ENCODE results near the gene TGM4.

The TGM4 gene

GRCh38 chr3:44958386-44958785 is 84.0 kb downstream of the TGM4 start:
- DNase-seq: no peak

GRCh38 chr3:44960387-44961026 is 86.1 kb downstream of the TGM4 start:
- no peak for DNase-seq

DNA sequence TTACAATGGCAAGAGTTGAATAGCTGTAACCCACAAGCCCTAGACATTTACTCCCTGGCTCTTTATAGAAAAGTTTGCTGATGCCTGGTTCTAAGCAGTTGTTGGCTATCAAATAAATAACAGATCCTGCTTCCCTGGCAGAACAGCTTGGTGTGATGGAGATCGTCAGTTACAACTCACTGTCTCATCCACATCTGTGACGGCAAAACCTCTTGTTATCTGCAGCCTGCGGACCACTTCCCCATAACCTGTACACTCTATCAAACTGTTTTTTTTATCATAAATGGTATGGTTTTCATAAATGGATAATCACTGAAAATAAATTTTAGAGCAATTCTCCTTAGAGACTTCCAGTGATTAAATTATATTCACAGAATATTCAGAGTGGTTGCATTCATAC is 87.5 kb downstream of the TGM4 start:
- DNase-seq: no peak

GRCh38 chr3:44962621-44963393 is 88.4 kb downstream of the TGM4 start:
- DNase-seq: peak; percentile 34

GRCh38 chr3:44963571-44964325 is 89.3 kb downstream of the TGM4 start:
- no peak for DNase-seq

All from EL (cell line).